HepG2 (cell line): ENCODE measurements around the gene PTPN14. TPM values are rescaled to one million over a fixed set of nuclear protein-coding genes. Genes with fewer than 3 reads are reported as not detected.

ENCODE experiments used
- AFF4 ChIP-seq: sonication (generic); formaldehyde crosslinking; IDR thresholded peaks from 2 replicates; pipeline ENCODE4 v1.4.0; 2020; ENCODE audit warnings: missing genetic modification reagents
- ARNT2 ChIP-seq: sonication (generic); formaldehyde crosslinking; IDR thresholded peaks from 2 replicates; pipeline ENCODE4 v1.8.0; 2022; ENCODE audit warnings: mild to moderate bottlenecking, low read depth, missing genetic modification reagents, moderate library complexity
- HOMEZ ChIP-seq: IDR thresholded peaks from 2 replicates; pipeline ENCODE4 v1.6.1; 2016; ENCODE audit warnings: low read depth
- IKZF4 ChIP-seq: sonication (generic); formaldehyde crosslinking; IDR thresholded peaks from 2 replicates; pipeline ENCODE4 v1.5.1; 2020; ENCODE audit warnings: borderline replicate concordance, mild to moderate bottlenecking, low read depth, missing genetic modification reagents; ENCODE audit errors: not compliant biosample characterization
- JUNB ChIP-seq: sonication (generic); formaldehyde crosslinking; IDR thresholded peaks from 2 replicates; pipeline ENCODE4 v1.8.0; 2022; ENCODE audit warnings: missing genetic modification reagents, mild to moderate bottlenecking, borderline replicate concordance
- KDM1A ChIP-seq: IDR thresholded peaks from 2 replicates; pipeline ENCODE4 v1.6.1; 2016; ENCODE audit warnings: missing compliant biosample characterization
- MAFG ChIP-seq: sonication (generic); formaldehyde crosslinking; IDR thresholded peaks from 2 replicates; pipeline ENCODE4 v1.5.1; 2020; ENCODE audit warnings: mild to moderate bottlenecking, missing genetic modification reagents
- MBNL3 ChIP-seq: fragments of 250-450 bp; sonication (Bioruptor Pico); conservative IDR thresholded peaks from 2 replicates; pipeline ENCODE4 v1.8.0; 2022; ENCODE audit warnings: mild to moderate bottlenecking, inconsistent platforms
- MEF2D ChIP-seq: sonication (generic); formaldehyde crosslinking; IDR thresholded peaks from 2 replicates; pipeline ENCODE4 v1.5.1; 2020; ENCODE audit warnings: mild to moderate bottlenecking, missing genetic modification reagents
- SATB2 ChIP-seq: sonication (generic); formaldehyde crosslinking; IDR thresholded peaks from 2 replicates; pipeline ENCODE4 v1.5.0; 2020; ENCODE audit warnings: missing genetic modification reagents
- SETDB1 ChIP-seq: sonication (generic); formaldehyde crosslinking; IDR thresholded peaks from 2 replicates; pipeline ENCODE4 v1.5.1; 2020; ENCODE audit warnings: missing genetic modification reagents, mild to moderate bottlenecking, borderline replicate concordance
- THAP11 ChIP-seq: IDR thresholded peaks from 2 replicates; pipeline ENCODE4 v1.6.1; 2016; ENCODE audit warnings: missing biosample characterization, missing genetic modification reagents
- ZBTB10 ChIP-seq: sonication (generic); formaldehyde crosslinking; IDR thresholded peaks from 2 replicates; pipeline ENCODE4 v1.4.0; 2020; ENCODE audit warnings: missing genetic modification reagents, borderline replicate concordance
- ZNF142 ChIP-seq: sonication (generic); formaldehyde crosslinking; IDR thresholded peaks from 2 replicates; pipeline ENCODE4 v1.4.0; 2020; ENCODE audit warnings: missing genetic modification reagents
- polyA plus RNA-seq, 8 experiments: library from polyadenylated mRNA; depleted of rRNA in 3 of 8; stranded (reverse) in 7 of 8; unstranded in 1 of 8; fragments of >200 nt; fragmentation: Illumina TruSeq in 4 of 8; extraction: Trizol in 4 of 8; gene quantifications; 2 replicates each; pipeline versions ENCODE4 v1.2.1 to v1.2.3, GENCODE V29; 2011 to 2016; ENCODE audit warnings: low read depth in 4 of 8, missing spikeins in 1 of 8, mixed read lengths in 1 of 8; ENCODE audit not compliant: insufficient read depth in 1 of 8
- total RNA-seq, 5 experiments: library from RNA; depleted of rRNA; stranded (reverse); fragments of >200 nt; fragmentation: Illumina TruSeq; extraction: Trizol; gene quantifications; 2 replicates each; pipeline ENCODE4 v1.2.3, GENCODE V29; 2016; ENCODE audit warnings: low read depth in 1 of 5

The PTPN14 gene
- total and polyA plus RNA-seq, 2 of the 13 experiments (the other 11 are each of a cell fraction or from before 2014, with no cell fraction given) = 3.9 to 4.7 TPM

- TF ChIP-seq ZNF142 (0 out of 2 replicates have a peak, but pooled peaks have one; percentile 40), MAFG (no peak), ARNT2 (0 out of 2 replicates have a peak, but pooled peaks have one; percentile 31), THAP11 (CRISPR knock-in tag) (peak; percentile 61; the same call in 1 of the 2 replicates), MEF2D (CRISPR knock-in tag) (0 out of 2 replicates have a peak, but pooled peaks have one; percentile 40), JUNB (no peak), SETDB1 (CRISPR knock-in tag) (no peak), AFF4 (no peak; the same call in 1 of the 2 replicates), IKZF4 (CRISPR knock-in tag) (no peak), ZBTB10 (CRISPR knock-in tag) (no peak), MBNL3 (no peak), HOMEZ (CRISPR knock-in tag) (peak; percentile 85), KDM1A (CRISPR knock-in tag) (no peak), SATB2 (CRISPR knock-in tag) (no peak)
Observed at GRCh38 chr1:214439352-214440119, 111.9 kb downstream of the PTPN14 start (continued).
